ENCODE measurements around the gene DCAF11.

DNA sequence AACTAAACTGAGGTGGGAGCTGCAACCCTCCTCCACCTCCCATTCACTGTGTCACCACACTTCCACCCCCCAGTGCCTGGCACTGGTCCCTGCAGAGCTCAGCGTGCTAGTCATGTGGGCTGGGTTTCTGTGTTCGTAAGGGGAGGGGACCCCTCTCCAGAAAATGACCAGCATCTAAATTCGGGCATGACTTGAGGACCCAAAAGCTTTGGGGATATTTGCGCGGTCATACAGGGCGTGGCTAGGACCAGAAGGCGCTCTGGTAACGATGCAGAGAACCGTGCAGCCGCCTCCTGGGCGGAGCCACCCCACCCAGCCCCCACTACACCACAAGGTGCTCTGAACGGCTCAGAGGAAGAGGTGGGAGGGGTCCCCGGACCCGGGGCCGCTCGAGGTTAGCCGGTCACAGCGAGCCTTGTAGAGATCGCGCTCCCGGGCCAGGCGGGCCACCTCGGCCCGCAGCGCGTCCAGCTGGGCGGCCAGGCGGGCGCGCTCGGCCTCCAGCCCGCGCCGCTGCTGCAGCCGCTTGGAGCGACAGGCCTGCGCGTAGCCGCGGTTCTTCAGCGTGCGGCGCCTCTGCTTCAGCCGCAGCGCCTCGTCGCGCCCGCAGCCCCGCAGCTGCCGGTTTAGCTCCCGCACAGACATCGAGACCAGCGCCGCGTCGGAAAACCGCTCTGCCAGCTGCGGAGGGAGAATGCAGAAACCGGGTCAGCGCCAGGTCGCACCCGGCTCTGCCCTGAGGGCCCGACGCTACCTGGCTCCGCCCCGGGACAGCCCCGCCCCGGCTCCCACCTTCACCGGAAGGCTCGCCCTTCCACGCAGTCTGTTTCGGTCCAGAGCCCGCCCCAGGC is 33.5 kb upstream of the DCAF11 start:
- TF ChIP-seq, protein P1, sequence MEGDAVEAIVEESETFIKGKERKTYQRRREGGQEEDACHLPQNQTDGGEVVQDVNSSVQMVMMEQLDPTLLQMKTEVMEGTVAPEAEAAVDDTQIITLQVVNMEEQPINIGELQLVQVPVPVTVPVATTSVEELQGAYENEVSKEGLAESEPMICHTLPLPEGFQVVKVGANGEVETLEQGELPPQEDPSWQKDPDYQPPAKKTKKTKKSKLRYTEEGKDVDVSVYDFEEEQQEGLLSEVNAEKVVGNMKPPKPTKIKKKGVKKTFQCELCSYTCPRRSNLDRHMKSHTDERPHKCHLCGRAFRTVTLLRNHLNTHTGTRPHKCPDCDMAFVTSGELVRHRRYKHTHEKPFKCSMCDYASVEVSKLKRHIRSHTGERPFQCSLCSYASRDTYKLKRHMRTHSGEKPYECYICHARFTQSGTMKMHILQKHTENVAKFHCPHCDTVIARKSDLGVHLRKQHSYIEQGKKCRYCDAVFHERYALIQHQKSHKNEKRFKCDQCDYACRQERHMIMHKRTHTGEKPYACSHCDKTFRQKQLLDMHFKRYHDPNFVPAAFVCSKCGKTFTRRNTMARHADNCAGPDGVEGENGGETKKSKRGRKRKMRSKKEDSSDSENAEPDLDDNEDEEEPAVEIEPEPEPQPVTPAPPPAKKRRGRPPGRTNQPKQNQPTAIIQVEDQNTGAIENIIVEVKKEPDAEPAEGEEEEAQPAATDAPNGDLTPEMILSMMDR (IDR thresholded peaks at IDR 0.05) = no peak
- no peak for TF ChIP-seq EZH2 (IDR thresholded peaks at IDR 0.05; ENCODE audit: borderline replicate concordance, insufficient read depth, low read depth, low read length, poor library complexity, severe bottlenecking)
